Superior temporal gyrus (tissue), 1 donor: Measurements from ENCODE around the gene SEC16B.
A peak's percentile ranks its signal among the peaks of the same experiment; 100 is the strongest.

Source experiments
- DNase-seq: peaks from one replicate; pipeline ENCODE4 v3.0.0-alpha.2; 2016; ENCODE audit errors: extremely low spot score

SEC16B gene

GRCh38 chr1:177913762-177914540, 55.9 kb downstream of the SEC16B start:
- DNase-seq = peak; percentile 42

GRCh38 chr1:177912991-177913390, 56.9 kb downstream of the SEC16B start:
- no peak for DNase-seq

GRCh38 chr1:177909416-177909815, 60.4 kb downstream of the SEC16B start:
- DNase-seq = no peak

GRCh38 chr1:177907000-177907399, 62.9 kb downstream of the SEC16B start:
- no peak for DNase-seq

GRCh38 chr1:177905686-177906085, 64.2 kb downstream of the SEC16B start:
- DNase-seq = no peak

GRCh38 chr1:177902266-177902665, 67.6 kb downstream of the SEC16B start:
- peak; percentile 31 for DNase-seq

- DNase-seq = no peak
Measured at GRCh38 chr1:177897998-177898654, 71.7 kb downstream of the SEC16B start.

GRCh38 chr1:177897281-177897997, 72.4 kb downstream of the SEC16B start:
- no peak for DNase-seq
